CD4-positive, alpha-beta T cell treated with Interferon gamma for 1 hour (primary cell): ENCODE measurements around the gene SLCO2B1.

Source experiments
- DNase-seq: peaks from one replicate; pipeline ENCODE4 v3.0.0-alpha.2; 2020

SLCO2B1 gene

GRCh38 chr11:75162954-75163353 lies 12.0 kb downstream of the SLCO2B1 start:
- DNase-seq = no peak

- no peak for DNase-seq
Measured at GRCh38 chr11:75163921-75164849, 13.3 kb downstream of the SLCO2B1 start.

- no peak for DNase-seq
Measured at GRCh38 chr11:75165721-75166120, 14.8 kb downstream of the SLCO2B1 start.

GRCh38 chr11:75166791-75167190 lies 15.9 kb downstream of the SLCO2B1 start:
- no peak for DNase-seq

GRCh38 chr11:75167617-75168016 lies 16.7 kb downstream of the SLCO2B1 start:
- DNase-seq = no peak

GRCh38 chr11:75169101-75169885 lies 18.4 kb downstream of the SLCO2B1 start:
- no peak for DNase-seq

- DNase-seq = no peak
Measured at GRCh38 chr11:75170516-75171201, 19.8 kb downstream of the SLCO2B1 start.

- DNase-seq = no peak
Measured at GRCh38 chr11:75173336-75173735, 22.4 kb downstream of the SLCO2B1 start.

- DNase-seq = peak; percentile 58
Measured at GRCh38 chr11:75174781-75175370, 24.0 kb downstream of the SLCO2B1 start.

GRCh38 chr11:75182664-75183063 lies 31.8 kb downstream of the SLCO2B1 start:
- DNase-seq = no peak

GRCh38 chr11:75184051-75184450 lies 33.1 kb downstream of the SLCO2B1 start:
- no peak for DNase-seq

GRCh38 chr11:75184757-75185425 lies 34.0 kb downstream of the SLCO2B1 start:
- DNase-seq = no peak

GRCh38 chr11:75185866-75186265 lies 35.0 kb downstream of the SLCO2B1 start:
- no peak for DNase-seq

GRCh38 chr11:75186999-75187398 lies 36.1 kb downstream of the SLCO2B1 start:
- DNase-seq = no peak

- no peak for DNase-seq
Measured at GRCh38 chr11:75188671-75189070, 37.8 kb downstream of the SLCO2B1 start.

- no peak for DNase-seq
Measured at GRCh38 chr11:75189108-75189507, 38.2 kb downstream of the SLCO2B1 start.

- no peak for DNase-seq
Measured at GRCh38 chr11:75189911-75190310, 39.0 kb downstream of the SLCO2B1 start.

- no peak for DNase-seq
Measured at GRCh38 chr11:75190652-75191329, 39.9 kb downstream of the SLCO2B1 start.

- DNase-seq = no peak
Measured at GRCh38 chr11:75191330-75191717, 40.4 kb downstream of the SLCO2B1 start.

- no peak for DNase-seq
Measured at GRCh38 chr11:75193271-75193670, 42.4 kb downstream of the SLCO2B1 start.

- DNase-seq = no peak
Measured at GRCh38 chr11:75193711-75194110, 42.8 kb downstream of the SLCO2B1 start.

- no peak for DNase-seq
Measured at GRCh38 chr11:75194147-75194546, 43.2 kb downstream of the SLCO2B1 start.
